ENCODE results near the gene TTPAL. TPM values are rescaled to one million over a fixed set of nuclear protein-coding genes. Genes with fewer than 3 reads are reported as not detected.

TTPAL gene
- total and polyA plus RNA-seq, 2 donors (not counting 1 experiment from before 2014, with no cell fraction given), result 11.9 to 12.6 TPM

DNA sequence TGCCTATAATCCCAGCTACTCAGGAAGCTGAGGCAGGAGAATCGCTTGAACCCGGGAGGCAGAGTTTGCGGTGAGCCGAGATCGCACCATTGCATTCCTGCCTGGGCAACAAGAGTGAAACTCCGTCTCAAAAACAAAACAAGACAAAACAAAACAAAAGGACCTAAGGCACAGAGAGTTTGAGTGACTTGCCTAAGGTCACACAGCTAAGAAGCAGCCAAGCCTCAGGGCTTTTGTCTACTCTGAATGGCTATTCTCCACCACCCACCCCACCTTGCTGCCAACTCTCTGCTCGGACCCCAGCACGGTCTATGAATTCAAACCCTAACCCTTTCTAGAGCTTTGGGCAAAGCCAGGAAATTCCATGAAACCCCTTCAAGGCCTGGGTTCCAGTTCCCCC, 19.1 kb upstream of the TTPAL start:
- no peaks in the 10 kb centered on the region for H3K79me2 ChIP-seq (ENCODE audit: control insufficient read depth, insufficient read depth, low read length)
- no peak overlapping the region for H3K4me3 ChIP-seq (replicated peaks in 1 of 4; ENCODE audit: control extremely low read depth in 1 of 4, insufficient read depth in 1 of 4, low read depth in 3 of 4, low read length in 4 of 4)
- H3K4me2 ChIP-seq (ENCODE audit: extremely low read depth, insufficient read depth, low read length), result no peak overlapping the region
- H3K27ac ChIP-seq (ENCODE audit: insufficient read depth, low read length), result no peak overlapping the region
- no peaks in the 10 kb centered on the region for H3K27me3 ChIP-seq (ENCODE audit: control insufficient read depth, insufficient read depth, low read length)
- H3K9me3 ChIP-seq (ENCODE audit: control insufficient read depth, insufficient read depth, low read depth, low read length), result no peaks in the 10 kb centered on the region
- H3K36me3 ChIP-seq (ENCODE audit: control insufficient read depth, insufficient read depth, low read length), result no peaks in the 10 kb centered on the region
- DNase-seq (ENCODE audit: low read depth in 2 of 2), result no peak
- H4K20me1 ChIP-seq (ENCODE audit: control insufficient read depth, extremely low read depth, insufficient read depth, low read length), result no peaks in the 10 kb centered on the region
- no peaks in the 10 kb centered on the region for H3K4me1 ChIP-seq (ENCODE audit: control insufficient read depth, extremely low read depth, insufficient read depth, low read length)
- TF ChIP-seq, protein P1, sequence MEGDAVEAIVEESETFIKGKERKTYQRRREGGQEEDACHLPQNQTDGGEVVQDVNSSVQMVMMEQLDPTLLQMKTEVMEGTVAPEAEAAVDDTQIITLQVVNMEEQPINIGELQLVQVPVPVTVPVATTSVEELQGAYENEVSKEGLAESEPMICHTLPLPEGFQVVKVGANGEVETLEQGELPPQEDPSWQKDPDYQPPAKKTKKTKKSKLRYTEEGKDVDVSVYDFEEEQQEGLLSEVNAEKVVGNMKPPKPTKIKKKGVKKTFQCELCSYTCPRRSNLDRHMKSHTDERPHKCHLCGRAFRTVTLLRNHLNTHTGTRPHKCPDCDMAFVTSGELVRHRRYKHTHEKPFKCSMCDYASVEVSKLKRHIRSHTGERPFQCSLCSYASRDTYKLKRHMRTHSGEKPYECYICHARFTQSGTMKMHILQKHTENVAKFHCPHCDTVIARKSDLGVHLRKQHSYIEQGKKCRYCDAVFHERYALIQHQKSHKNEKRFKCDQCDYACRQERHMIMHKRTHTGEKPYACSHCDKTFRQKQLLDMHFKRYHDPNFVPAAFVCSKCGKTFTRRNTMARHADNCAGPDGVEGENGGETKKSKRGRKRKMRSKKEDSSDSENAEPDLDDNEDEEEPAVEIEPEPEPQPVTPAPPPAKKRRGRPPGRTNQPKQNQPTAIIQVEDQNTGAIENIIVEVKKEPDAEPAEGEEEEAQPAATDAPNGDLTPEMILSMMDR (conservative IDR thresholded peaks at IDR 0.05 in 1 of 2, IDR thresholded peaks at IDR 0.05 in 1 of 2; ENCODE audit: low read depth in 1 of 2, low read length in 2 of 2), result no peak
- TF ChIP-seq EZH2 (IDR thresholded peaks at IDR 0.05; ENCODE audit: low read length, missing control alignments), result no peak
- no peak overlapping the region for H3K9ac ChIP-seq (ENCODE audit: insufficient read depth, low read length)
- H2AFZ ChIP-seq (ENCODE audit: low read length), result no peak overlapping the region

DNA sequence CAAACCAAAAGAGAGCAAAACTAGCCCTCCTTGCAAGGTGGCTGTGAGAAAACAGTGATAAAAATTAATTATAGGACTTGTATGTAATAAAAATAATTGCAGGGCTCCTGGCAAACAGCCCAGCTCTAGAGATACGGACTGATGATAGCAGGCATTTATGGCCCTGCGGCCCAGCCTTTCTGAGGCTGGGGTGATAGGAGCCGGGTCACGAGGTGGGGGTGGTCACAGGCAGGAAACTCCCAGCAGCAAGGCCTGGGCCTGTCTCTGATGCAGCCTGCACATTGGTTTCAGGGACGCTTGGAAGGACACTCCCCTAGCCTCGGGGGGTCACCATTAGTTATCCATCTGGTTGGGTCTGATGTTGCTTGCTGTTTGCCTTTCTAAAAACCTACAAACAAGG, 18.7 kb upstream of the TTPAL start:
- no peak overlapping the region for H3K27ac ChIP-seq (ENCODE audit: insufficient read depth, low read length)
- H3K4me3 ChIP-seq (replicated peaks in 1 of 4; ENCODE audit: control extremely low read depth in 1 of 4, insufficient read depth in 1 of 4, low read depth in 3 of 4, low read length in 4 of 4), result no peak overlapping the region
- H3K4me1 ChIP-seq (ENCODE audit: control insufficient read depth, extremely low read depth, insufficient read depth, low read length), result no peaks in the 10 kb centered on the region
- no peaks in the 10 kb centered on the region for H3K9me3 ChIP-seq (ENCODE audit: control insufficient read depth, insufficient read depth, low read depth, low read length)
- H3K27me3 ChIP-seq (ENCODE audit: control insufficient read depth, insufficient read depth, low read length), result no peaks in the 10 kb centered on the region
- no peak overlapping the region for H3K4me2 ChIP-seq (ENCODE audit: extremely low read depth, insufficient read depth, low read length)
- H3K36me3 ChIP-seq (ENCODE audit: control insufficient read depth, insufficient read depth, low read length), result no peaks in the 10 kb centered on the region
- no peak for TF ChIP-seq EZH2 (IDR thresholded peaks at IDR 0.05; ENCODE audit: low read length, missing control alignments)
- TF ChIP-seq, protein P1 (conservative IDR thresholded peaks at IDR 0.05 in 1 of 2, IDR thresholded peaks at IDR 0.05 in 1 of 2; ENCODE audit: low read depth in 1 of 2, low read length in 2 of 2), result no peak
- H2AFZ ChIP-seq (ENCODE audit: low read length), result no peak overlapping the region
- H3K9ac ChIP-seq (ENCODE audit: insufficient read depth, low read length), result no peak overlapping the region
- no peak for DNase-seq (ENCODE audit: low read depth in 2 of 2)
- no peaks in the 10 kb centered on the region for H4K20me1 ChIP-seq (ENCODE audit: control insufficient read depth, extremely low read depth, insufficient read depth, low read length)
- H3K79me2 ChIP-seq (ENCODE audit: control insufficient read depth, insufficient read depth, low read length), result no peaks in the 10 kb centered on the region

DNA sequence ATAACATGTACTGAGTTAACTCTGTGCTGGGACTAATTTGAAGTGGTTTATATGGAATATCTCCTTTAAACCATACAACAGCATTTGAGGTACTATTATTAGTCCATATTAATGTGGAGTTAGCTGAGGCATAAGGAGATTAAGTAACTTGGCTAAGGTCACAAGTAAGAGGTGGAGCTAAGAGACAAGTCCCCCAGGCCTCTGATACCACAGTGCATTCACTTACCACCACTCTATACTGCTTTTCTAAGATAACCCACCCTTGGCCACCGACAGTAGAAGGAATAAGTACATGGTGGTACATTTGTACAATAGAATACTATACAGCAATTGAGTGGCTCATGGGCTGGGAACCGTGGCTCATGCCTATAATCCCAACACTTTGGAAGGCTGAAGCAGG, 16.4 kb upstream of the TTPAL start:
- Histone ChIP-seq H2AFZ (ENCODE audit: low read length) (no peak overlapping the region), H3K79me2 (ENCODE audit: control insufficient read depth, insufficient read depth, low read length) (no peaks in the 10 kb centered on the region), H3K27ac (ENCODE audit: insufficient read depth, low read length) (no peak overlapping the region), H3K9ac (ENCODE audit: insufficient read depth, low read length) (no peak overlapping the region), H3K4me3 (replicated peaks in 1 of 4; ENCODE audit: control extremely low read depth in 1 of 4, insufficient read depth in 1 of 4, low read depth in 3 of 4, low read length in 4 of 4) (no peak overlapping the region), H3K27me3 (ENCODE audit: control insufficient read depth, insufficient read depth, low read length) (no peaks in the 10 kb centered on the region), H3K4me2 (ENCODE audit: extremely low read depth, insufficient read depth, low read length) (no peak overlapping the region), H3K9me3 (ENCODE audit: control insufficient read depth, insufficient read depth, low read depth, low read length) (no peaks in the 10 kb centered on the region), H3K4me1 (ENCODE audit: control insufficient read depth, extremely low read depth, insufficient read depth, low read length) (no peaks in the 10 kb centered on the region), H4K20me1 (ENCODE audit: control insufficient read depth, extremely low read depth, insufficient read depth, low read length) (no peaks in the 10 kb centered on the region), H3K36me3 (ENCODE audit: control insufficient read depth, insufficient read depth, low read length) (no peaks in the 10 kb centered on the region)
- no peak for DNase-seq (ENCODE audit: low read depth in 2 of 2)
- TF ChIP-seq EZH2 (IDR thresholded peaks at IDR 0.05; ENCODE audit: low read length, missing control alignments), result no peak
- TF ChIP-seq, protein P1 (conservative IDR thresholded peaks at IDR 0.05 in 1 of 2, IDR thresholded peaks at IDR 0.05 in 1 of 2; ENCODE audit: low read depth in 1 of 2, low read length in 2 of 2), result no peak

All from fibroblast of lung (primary cell).